ENCODE measurements around the gene IQCF5. TPM values are rescaled to one million over a fixed set of nuclear protein-coding genes. Genes with fewer than 3 reads are reported as not detected.

Gene IQCF5
- total RNA-seq, 1 donor from 2014 or later = not detected

DNA sequence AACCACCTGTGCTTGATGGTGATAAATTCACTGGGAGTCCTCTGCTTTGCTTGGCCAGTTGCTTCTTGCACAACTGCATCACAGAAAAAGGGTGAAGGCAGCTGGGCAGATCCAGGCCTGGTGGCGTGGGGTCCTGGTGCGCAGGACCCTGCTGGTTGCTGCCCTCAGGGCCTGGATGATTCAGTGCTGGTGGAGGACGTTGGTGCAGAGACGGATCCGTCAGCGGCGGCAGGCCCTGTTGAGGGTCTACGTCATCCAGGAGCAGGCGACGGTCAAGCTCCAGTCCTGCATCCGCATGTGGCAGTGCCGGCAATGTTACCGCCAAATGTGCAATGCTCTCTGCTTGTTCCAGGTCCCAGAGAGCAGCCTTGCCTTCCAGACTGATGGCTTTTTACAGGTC is 45.1 kb downstream of the IQCF5 start:
- no peak overlapping the region for H3K4me3 ChIP-seq
- no peak overlapping the region for H3K27ac ChIP-seq (replicated peaks)
- no peak for DNase-seq
- H3K4me1 ChIP-seq = no peaks in the 10 kb centered on the region
- no peak for TF ChIP-seq CTCF (IDR thresholded peaks at IDR 0.05; ENCODE audit: borderline replicate concordance)
- H3K27me3 ChIP-seq (ENCODE audit: low read depth) = peaks cover 15% of the 10 kb centered on the region
- peaks cover 23% of the 10 kb centered on the region for H3K9me3 ChIP-seq (replicated peaks)
- intact Hi-C loops (cut with micrococcal nuclease) = no loop called here
- H3K36me3 ChIP-seq = no peaks in the 10 kb centered on the region

DNA sequence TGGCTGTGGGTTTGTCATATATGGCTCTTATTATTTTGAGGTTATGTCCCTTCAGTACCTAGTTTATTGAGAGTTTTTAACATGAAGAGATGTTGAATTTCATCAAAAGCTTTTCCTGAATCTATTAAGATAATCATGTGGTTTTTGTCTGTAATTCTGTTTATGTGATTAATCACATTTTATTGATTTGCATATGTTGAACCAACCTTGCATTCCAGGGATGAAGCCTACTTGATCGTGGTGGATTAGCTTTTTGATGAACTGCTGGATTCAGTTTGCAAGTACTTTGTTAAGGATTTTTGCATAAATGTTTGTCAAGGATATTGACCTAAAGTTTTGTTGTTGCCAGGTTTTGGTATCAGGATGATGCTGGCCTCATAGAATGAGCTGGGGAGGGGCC is 47.1 kb downstream of the IQCF5 start:
- Histone ChIP-seq H3K27ac (replicated peaks) (no peak overlapping the region), H3K9me3 (replicated peaks) (peaks cover 23% of the 10 kb centered on the region), H3K27me3 (ENCODE audit: low read depth) (peaks cover 28% of the 10 kb centered on the region), H3K4me3 (no peak overlapping the region), H3K4me1 (no peaks in the 10 kb centered on the region), H3K36me3 (no peaks in the 10 kb centered on the region)
- no peak for DNase-seq
- intact Hi-C loops (cut with micrococcal nuclease) = no loop called here
- no peak for TF ChIP-seq CTCF (IDR thresholded peaks at IDR 0.05; ENCODE audit: borderline replicate concordance)

Other genes starting within 250 kb of the IQCF5 start
- 33.9 TPM for gene TEX264, start 204.3 kb downstream of the IQCF5 start, total RNA-seq
- gene GRM2, start 168.5 kb downstream of the IQCF5 start, total RNA-seq = 0.41 TPM
- not detected for gene IQCF6, start 96.4 kb downstream of the IQCF5 start, total RNA-seq
- not detected for gene IQCF2, start 14.0 kb downstream of the IQCF5 start, total RNA-seq
- not detected for gene IQCF1, start 27.8 kb upstream of the IQCF5 start, total RNA-seq
- 8.6 TPM for gene RRP9, start 66.3 kb upstream of the IQCF5 start, total RNA-seq
- gene PARP3, start 66.8 kb upstream of the IQCF5 start, total RNA-seq = 14.3 TPM
- 0.16 TPM for gene GPR62, start 79.8 kb upstream of the IQCF5 start, total RNA-seq
- gene PCBP4, start 91.9 kb upstream of the IQCF5 start, total RNA-seq = 73.0 TPM
- 14.6 TPM for gene ABHD14B, start 98.4 kb upstream of the IQCF5 start, total RNA-seq
- 25.8 TPM for gene ABHD14A, start 99.5 kb upstream of the IQCF5 start, total RNA-seq
- gene ACY1, start 107.9 kb upstream of the IQCF5 start, total RNA-seq = 20.2 TPM
- gene RPL29, start 120.3 kb upstream of the IQCF5 start, total RNA-seq = 621 TPM
- 23.1 TPM for gene DUSP7, start 181.0 kb upstream of the IQCF5 start, total RNA-seq

Measured in left ventricle myocardium inferior (tissue), 1 donor.